ENCODE results near the gene ERN1. TPM values are rescaled to one million over a fixed set of nuclear protein-coding genes. Genes with fewer than 3 reads are reported as not detected.
"Not testable (repeated sequence)": the region's sequence is repeated elsewhere in the genome, so short reads cannot be mapped to it uniquely, and the experiment has no call there.

Gene ERN1
- total RNA-seq, 1 donor from 2014 or later = 52.1 TPM

- Mint-ChIP-seq H3K4me3 (peak overlapping the region; percentile 74), H3K27ac (peak overlapping the region; percentile 95), H3K4me1 (peaks cover 65% of the 10 kb centered on the region), H3K36me3 (ENCODE audit: low read depth) (peaks cover 57% of the 10 kb centered on the region)
- H3K27me3 Mint-ChIP-seq, H3K9me3 Mint-ChIP-seq: not testable (repeated sequence)
- intact Hi-C loops (cut with micrococcal nuclease) = loop anchor here (1.0 to 2.0 kb wide), 2 partner anchors 9 to 60 kb away; partner anchors contain the start of gene ERN1
- DNase-seq = peak; percentile 82
These were observed 8.8 kb downstream of the ERN1 start for GRCh38 chr17:64120972-64121786.

GRCh38 chr17:64120159-64120810 is 9.7 kb downstream of the ERN1 start:
- peak overlapping the region; percentile 74 for H3K4me3 Mint-ChIP-seq

DNA sequence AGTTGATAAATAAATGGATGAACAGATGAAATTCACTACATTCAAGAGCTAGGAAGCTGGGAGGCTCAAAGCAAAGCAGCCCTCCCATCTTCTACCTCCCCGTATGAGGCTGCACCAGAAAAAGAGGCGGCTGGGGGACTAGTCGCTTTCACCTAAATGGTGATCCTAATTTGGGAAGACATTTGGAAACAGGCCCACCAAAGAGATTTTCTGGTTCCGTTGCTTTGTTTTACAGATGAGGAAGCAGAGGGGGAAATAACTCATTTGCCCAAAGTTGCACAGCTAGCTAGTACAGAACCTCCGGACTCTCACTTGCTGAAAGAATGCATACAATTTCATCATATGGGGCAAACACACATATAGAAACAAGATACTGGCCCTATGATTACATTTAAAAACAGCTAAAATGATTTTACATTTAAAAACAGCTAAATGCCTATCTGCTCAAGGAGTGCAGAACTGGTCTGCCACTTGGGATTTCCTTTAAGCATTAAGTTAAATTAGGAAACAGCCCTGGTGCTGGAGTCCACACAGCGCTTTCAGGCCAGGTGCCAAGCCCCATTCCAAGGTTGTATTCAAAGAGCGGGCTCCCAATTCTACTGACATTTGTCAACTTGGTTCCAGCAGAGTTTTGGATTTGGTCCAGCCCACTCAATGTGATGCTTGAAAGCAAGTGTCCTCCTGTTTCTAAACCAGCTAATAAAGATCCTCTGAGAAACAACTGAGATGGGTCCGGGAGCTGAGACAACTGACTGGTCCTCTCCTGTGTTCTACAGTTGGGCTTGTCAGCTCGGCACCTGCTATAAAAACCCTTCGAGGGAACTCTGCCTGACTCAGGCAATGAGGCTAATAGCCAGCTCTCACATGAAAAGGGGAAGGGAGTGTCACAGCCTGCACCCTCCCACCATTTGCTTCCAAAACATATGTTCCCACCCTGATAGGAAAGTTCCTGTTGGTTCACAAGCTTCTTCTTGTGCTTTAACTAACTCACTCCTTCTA is 11.7 kb downstream of the ERN1 start:
- intact Hi-C loops (cut with micrococcal nuclease) = no loop called here
- Mint-ChIP-seq H3K4me3 (no peak overlapping the region), H3K36me3 (ENCODE audit: low read depth) (peaks cover 52% of the 10 kb centered on the region), H3K4me1 (peaks cover 66% of the 10 kb centered on the region), H3K27me3 (no peaks in the 10 kb centered on the region), H3K9me3 (no peaks in the 10 kb centered on the region), H3K27ac (peak overlapping the region; percentile 41)
- no peak for DNase-seq

More at GRCh38 chr17:64120159-64120810, 9.7 kb downstream of the ERN1 start:
- H3K36me3 Mint-ChIP-seq (ENCODE audit: low read depth) = peaks cover 57% of the 10 kb centered on the region
- no peaks in the 10 kb centered on the region for H3K9me3 Mint-ChIP-seq
- no peaks in the 10 kb centered on the region for H3K27me3 Mint-ChIP-seq
- intact Hi-C loops (cut with micrococcal nuclease) = loop anchor here (1.0 to 2.0 kb wide), 2 partner anchors 10 to 59 kb away; partner anchors contain the start of gene ERN1
- no peak for DNase-seq
- peak overlapping the region; percentile 95 for H3K27ac Mint-ChIP-seq
- peaks cover 67% of the 10 kb centered on the region for H3K4me1 Mint-ChIP-seq

GRCh38 chr17:64115822-64116534 is 14.0 kb downstream of the ERN1 start:
- H3K27ac Mint-ChIP-seq = peak overlapping the region; percentile 79
- intact Hi-C loops (cut with micrococcal nuclease) = loop anchor here (1.0 kb wide), 3 partner anchors 14 to 34 kb away; partner anchors contain the start of gene ERN1

DNA sequence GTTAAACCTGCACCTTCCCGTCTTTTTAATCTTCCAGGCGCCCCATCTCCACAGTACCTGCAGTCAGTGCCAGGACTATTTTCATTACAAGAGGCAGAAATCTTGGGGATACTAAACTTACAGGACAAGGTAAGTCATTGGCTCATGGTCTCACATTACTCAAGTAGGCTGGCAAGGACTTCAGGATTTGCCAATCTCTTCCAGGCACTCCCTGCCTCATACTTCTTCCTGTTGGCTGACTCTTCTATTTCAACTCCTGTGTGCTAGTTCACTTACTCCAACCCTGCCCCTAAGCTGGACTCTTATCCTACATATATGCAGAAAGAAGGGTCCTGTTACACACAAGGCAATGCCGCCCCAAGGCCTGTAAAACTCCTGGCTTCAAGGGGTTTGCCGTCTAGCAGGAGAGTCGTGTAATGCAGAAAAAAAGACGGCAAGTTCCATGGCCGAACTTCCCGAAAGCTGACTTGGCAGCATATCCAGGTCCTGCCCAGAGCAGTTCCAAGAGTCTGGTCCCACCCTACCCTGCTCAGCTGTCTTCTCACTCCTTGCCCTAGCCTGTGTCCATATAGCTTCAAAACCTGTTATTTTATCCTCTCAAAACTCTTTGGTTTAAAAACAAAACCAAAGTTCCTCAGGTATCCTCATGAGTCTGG is 14.8 kb downstream of the ERN1 start:
- peaks cover 48% of the 10 kb centered on the region for H3K36me3 Mint-ChIP-seq (ENCODE audit: low read depth)
- intact Hi-C loops (cut with micrococcal nuclease) = no loop called here
- H3K27me3 Mint-ChIP-seq = no peaks in the 10 kb centered on the region
- peak overlapping the region; percentile 79 for H3K27ac Mint-ChIP-seq
- peaks cover 51% of the 10 kb centered on the region for H3K4me1 Mint-ChIP-seq
- no peak for DNase-seq
- H3K4me3 Mint-ChIP-seq = peak overlapping the region; percentile 59
- no peaks in the 10 kb centered on the region for H3K9me3 Mint-ChIP-seq

More at GRCh38 chr17:64115822-64116534, 14.0 kb downstream of the ERN1 start:
- no peaks in the 10 kb centered on the region for H3K9me3 Mint-ChIP-seq
- no peak for DNase-seq
- no peaks in the 10 kb centered on the region for H3K27me3 Mint-ChIP-seq
- H3K4me1 Mint-ChIP-seq = peaks cover 56% of the 10 kb centered on the region
- peak overlapping the region; percentile 59 for H3K4me3 Mint-ChIP-seq
- H3K36me3 Mint-ChIP-seq (ENCODE audit: low read depth) = peaks cover 47% of the 10 kb centered on the region

- H3K36me3 Mint-ChIP-seq (ENCODE audit: low read depth) = peaks cover 52% of the 10 kb centered on the region
- no peak overlapping the region for H3K27ac Mint-ChIP-seq
- intact Hi-C loops (cut with micrococcal nuclease) = no loop called here
These were observed 16.9 kb downstream of the ERN1 start for GRCh38 chr17:64113006-64113405.

DNA sequence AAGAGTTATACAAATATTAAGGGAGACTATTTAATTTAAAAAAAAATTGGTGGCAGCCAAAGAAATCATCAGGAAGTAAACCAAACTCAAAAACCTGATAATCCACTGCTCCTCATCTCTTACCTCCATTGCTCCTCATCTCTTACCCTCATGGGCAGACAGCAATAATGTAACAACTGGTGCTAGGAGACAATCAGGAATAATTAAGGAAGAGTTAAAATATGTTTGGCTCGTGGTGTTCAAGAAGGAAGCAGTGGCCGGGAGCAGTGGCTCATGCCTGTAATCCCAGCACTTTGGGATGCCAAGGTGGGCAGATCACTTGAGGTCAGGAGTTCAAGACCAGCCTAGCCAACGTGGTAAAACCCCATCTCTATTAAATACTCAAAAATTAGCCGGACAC is 18.1 kb downstream of the ERN1 start:
- no peaks in the 10 kb centered on the region for H3K27me3 Mint-ChIP-seq
- intact Hi-C loops (cut with micrococcal nuclease) = no loop called here
- H3K9me3 Mint-ChIP-seq = no peaks in the 10 kb centered on the region
- H3K36me3 Mint-ChIP-seq (ENCODE audit: low read depth) = peaks cover 47% of the 10 kb centered on the region
- peaks cover 55% of the 10 kb centered on the region for H3K4me1 Mint-ChIP-seq
- no peak for DNase-seq
- no peak overlapping the region for H3K27ac Mint-ChIP-seq
- no peak overlapping the region for H3K4me3 Mint-ChIP-seq

More at GRCh38 chr17:64113006-64113405, 16.9 kb downstream of the ERN1 start:
- no peak overlapping the region for H3K4me3 Mint-ChIP-seq
- H3K9me3 Mint-ChIP-seq = no peaks in the 10 kb centered on the region
- no peaks in the 10 kb centered on the region for H3K27me3 Mint-ChIP-seq
- DNase-seq = no peak
- H3K4me1 Mint-ChIP-seq = peaks cover 54% of the 10 kb centered on the region

GRCh38 chr17:64110379-64111152 is 19.4 kb downstream of the ERN1 start:
- Mint-ChIP-seq H3K4me1 (peaks cover 55% of the 10 kb centered on the region), H3K9me3 (no peaks in the 10 kb centered on the region), H3K27me3 (no peaks in the 10 kb centered on the region), H3K4me3 (no peak overlapping the region), H3K27ac (peak overlapping the region; percentile 54), H3K36me3 (ENCODE audit: low read depth) (peaks cover 40% of the 10 kb centered on the region)
- intact Hi-C loops (cut with micrococcal nuclease) = no loop called here
- no peak for DNase-seq

GRCh38 chr17:64109400-64109799 is 20.5 kb downstream of the ERN1 start:
- H3K36me3 Mint-ChIP-seq (ENCODE audit: low read depth) = peaks cover 37% of the 10 kb centered on the region
- H3K4me1 Mint-ChIP-seq = peaks cover 48% of the 10 kb centered on the region
- H3K9me3 Mint-ChIP-seq = no peaks in the 10 kb centered on the region
- no peak for DNase-seq
- intact Hi-C loops (cut with micrococcal nuclease) = no loop called here
- peak overlapping the region; percentile 6 for H3K27ac Mint-ChIP-seq
- H3K4me3 Mint-ChIP-seq = no peak overlapping the region
- H3K27me3 Mint-ChIP-seq = no peaks in the 10 kb centered on the region

- Mint-ChIP-seq H3K4me3 (no peak overlapping the region), H3K27me3 (no peaks in the 10 kb centered on the region), H3K4me1 (peaks cover 52% of the 10 kb centered on the region), H3K27ac (peak overlapping the region; percentile 44), H3K9me3 (no peaks in the 10 kb centered on the region), H3K36me3 (ENCODE audit: low read depth) (peaks cover 33% of the 10 kb centered on the region)
- DNase-seq = no peak
- intact Hi-C loops (cut with micrococcal nuclease) = no loop called here
These were observed 22.3 kb downstream of the ERN1 start for GRCh38 chr17:64107500-64108236.

GRCh38 chr17:64106918-64107317 is 23.0 kb downstream of the ERN1 start:
- peak overlapping the region; percentile 29 for H3K4me3 Mint-ChIP-seq
- DNase-seq = no peak
- no peaks in the 10 kb centered on the region for H3K9me3 Mint-ChIP-seq
- H3K36me3 Mint-ChIP-seq (ENCODE audit: low read depth) = peaks cover 32% of the 10 kb centered on the region
- H3K27me3 Mint-ChIP-seq = no peaks in the 10 kb centered on the region
- H3K4me1 Mint-ChIP-seq = peaks cover 53% of the 10 kb centered on the region
- intact Hi-C loops (cut with micrococcal nuclease) = no loop called here
- H3K27ac Mint-ChIP-seq = peak overlapping the region; percentile 60
